IPS-20b (cell line): ENCODE data around the gene LCP2.
A peak's percentile ranks its signal among the peaks of the same experiment; 100 is the strongest.

Experiments
- H3K27ac ChIP-seq: one replicate; pipeline ENCODE4 v1.5.1; 2013; ENCODE audit warnings: low read length
- H3K27me3 ChIP-seq: 2 replicates; pipeline ENCODE4 v1.6.1; 2013; ENCODE audit warnings: mild to moderate bottlenecking, low read length, inconsistent platforms; ENCODE audit not compliant: insufficient read depth
- H3K36me3 ChIP-seq: 2 replicates; pipeline ENCODE4 v1.6.1; 2013; ENCODE audit warnings: low read depth, mild to moderate bottlenecking, inconsistent platforms, low read length, moderate library complexity; ENCODE audit not compliant: insufficient read depth
- H3K4me1 ChIP-seq: 2 replicates; pipeline ENCODE4 v1.6.1; 2013; ENCODE audit warnings: mild to moderate bottlenecking, control low read depth, inconsistent platforms, low read length, moderate library complexity; ENCODE audit not compliant: insufficient read depth
- H3K4me3 ChIP-seq: 2 replicates; pipeline ENCODE4 v1.5.1; 2013; ENCODE audit warnings: mild to moderate bottlenecking, low read length, inconsistent platforms
- H3K9ac ChIP-seq: 2 replicates; pipeline ENCODE4 v1.6.1; 2013; ENCODE audit warnings: low read depth, mild to moderate bottlenecking, inconsistent platforms, low read length, moderate library complexity
- H3K9me3 ChIP-seq: 2 replicates; pipeline ENCODE4 v1.6.1; 2013; ENCODE audit warnings: mild to moderate bottlenecking, low read depth, low read length, inconsistent platforms; ENCODE audit not compliant: insufficient read depth

Gene LCP2

GRCh38 chr5:170267431-170268152, 30.0 kb downstream of the LCP2 start:
- Histone ChIP-seq H3K36me3 (no peaks in the 10 kb centered on the region), H3K4me1 (peaks cover 16% of the 10 kb centered on the region; the same call in 1 of the 2 replicates), H3K27ac (no peak overlapping the region), H3K9ac (no peak overlapping the region), H3K27me3 (0 out of 2 replicates have a peak, but pooled peaks cover 4% of the 10 kb centered on the region), H3K9me3 (no peaks in the 10 kb centered on the region), H3K4me3 (no peak overlapping the region)

GRCh38 chr5:170266570-170267381, 30.8 kb downstream of the LCP2 start:
- no peak overlapping the region for H3K27ac ChIP-seq
- H3K9ac ChIP-seq = no peak overlapping the region
- no peaks in the 10 kb centered on the region for H3K36me3 ChIP-seq
- H3K9me3 ChIP-seq = no peaks in the 10 kb centered on the region
- H3K4me3 ChIP-seq = no peak overlapping the region
- H3K4me1 ChIP-seq = peaks cover 16% of the 10 kb centered on the region; the same call in 1 of the 2 replicates
- 0 out of 2 replicates have a peak, but pooled peaks cover 4% of the 10 kb centered on the region for H3K27me3 ChIP-seq

GRCh38 chr5:170265522-170265921, 32.1 kb downstream of the LCP2 start:
- Histone ChIP-seq H3K9ac (no peak overlapping the region), H3K4me1 (peaks cover 16% of the 10 kb centered on the region; the same call in 1 of the 2 replicates), H3K4me3 (no peak overlapping the region), H3K36me3 (no peaks in the 10 kb centered on the region), H3K27ac (no peak overlapping the region), H3K27me3 (0 out of 2 replicates have a peak, but pooled peaks cover 4% of the 10 kb centered on the region), H3K9me3 (no peaks in the 10 kb centered on the region)

GRCh38 chr5:170263906-170264305, 33.7 kb downstream of the LCP2 start:
- Histone ChIP-seq H3K27me3 (0 out of 2 replicates have a peak, but pooled peaks cover 4% of the 10 kb centered on the region), H3K27ac (no peak overlapping the region), H3K4me3 (no peak overlapping the region), H3K4me1 (peaks cover 16% of the 10 kb centered on the region; the same call in 1 of the 2 replicates), H3K36me3 (no peaks in the 10 kb centered on the region), H3K9ac (no peak overlapping the region), H3K9me3 (no peaks in the 10 kb centered on the region)

- 0 out of 2 replicates have a peak, but pooled peaks cover 4% of the 10 kb centered on the region for H3K27me3 ChIP-seq
- H3K36me3 ChIP-seq = no peaks in the 10 kb centered on the region
- H3K27ac ChIP-seq = no peak overlapping the region
- no peaks in the 10 kb centered on the region for H3K9me3 ChIP-seq
- no peak overlapping the region for H3K9ac ChIP-seq
- H3K4me3 ChIP-seq = no peak overlapping the region
- peaks cover 12% of the 10 kb centered on the region; the same call in 1 of the 2 replicates for H3K4me1 ChIP-seq
Observed at GRCh38 chr5:170262061-170263045, 35.2 kb downstream of the LCP2 start.

- no peak overlapping the region for H3K9ac ChIP-seq
- no peak overlapping the region for H3K27ac ChIP-seq
- no peaks in the 10 kb centered on the region for H3K9me3 ChIP-seq
- no peak overlapping the region for H3K4me3 ChIP-seq
- H3K36me3 ChIP-seq = no peaks in the 10 kb centered on the region
- peaks cover 8% of the 10 kb centered on the region; the same call in 1 of the 2 replicates for H3K4me1 ChIP-seq
- no peaks in the 10 kb centered on the region for H3K27me3 ChIP-seq
Observed at GRCh38 chr5:170261528-170262043, 36.0 kb downstream of the LCP2 start.

GRCh38 chr5:170257370-170257769, 40.2 kb downstream of the LCP2 start:
- Histone ChIP-seq H3K27me3 (no peaks in the 10 kb centered on the region), H3K36me3 (no peaks in the 10 kb centered on the region), H3K9me3 (no peaks in the 10 kb centered on the region), H3K9ac (no peak overlapping the region), H3K27ac (no peak overlapping the region), H3K4me1 (peaks cover 26% of the 10 kb centered on the region; the same call in 1 of the 2 replicates), H3K4me3 (no peak overlapping the region)

- Histone ChIP-seq H3K4me3 (no peak overlapping the region), H3K9me3 (no peaks in the 10 kb centered on the region), H3K4me1 (peaks cover 34% of the 10 kb centered on the region), H3K27ac (no peak overlapping the region), H3K36me3 (no peaks in the 10 kb centered on the region), H3K27me3 (no peaks in the 10 kb centered on the region), H3K9ac (no peak overlapping the region)
Observed at GRCh38 chr5:170256571-170256970, 41.0 kb downstream of the LCP2 start.

- peaks cover 50% of the 10 kb centered on the region for H3K4me1 ChIP-seq
- no peak overlapping the region for H3K9ac ChIP-seq
- peak overlapping the region; percentile 42 for H3K27ac ChIP-seq
- no peaks in the 10 kb centered on the region for H3K9me3 ChIP-seq
- H3K27me3 ChIP-seq = no peaks in the 10 kb centered on the region
- no peak overlapping the region for H3K4me3 ChIP-seq
- no peaks in the 10 kb centered on the region for H3K36me3 ChIP-seq
Observed at GRCh38 chr5:170254056-170254455, 43.5 kb downstream of the LCP2 start.

GRCh38 chr5:170252720-170253350, 44.7 kb downstream of the LCP2 start:
- peak overlapping the region; percentile 14; the same call in 1 of the 2 replicates for H3K9ac ChIP-seq
- peaks cover 50% of the 10 kb centered on the region for H3K4me1 ChIP-seq
- H3K27ac ChIP-seq = peak overlapping the region; percentile 1
- H3K36me3 ChIP-seq = no peaks in the 10 kb centered on the region
- peak overlapping the region; percentile 9; the same call in 1 of the 2 replicates for H3K4me3 ChIP-seq
- no peaks in the 10 kb centered on the region for H3K9me3 ChIP-seq
- H3K27me3 ChIP-seq = no peaks in the 10 kb centered on the region
